SK-N-SH (cell line): ENCODE data around the gene RFX3.

Experiments used
- CHD2 ChIP-seq: fragments of 150-350 bp; IDR thresholded peaks from 2 replicates; pipeline ENCODE4 v1.6.1; 2018; ENCODE audit warnings: low read length; ENCODE audit not compliant: partially characterized antibody
- CTCF ChIP-seq: fragments of 200-600 bp; sonication (generic); IDR thresholded peaks from 2 replicates; pipeline ENCODE4 v1.6.1; 2017; ENCODE audit warnings: antibody characterized with exemption, mild to moderate bottlenecking, moderate library complexity
- EZH2phosphoT487 ChIP-seq: fragments of 200-600 bp; sonication (generic); IDR thresholded peaks from 2 replicates; pipeline ENCODE4 v1.6.1; 2017; ENCODE audit warnings: low read depth, mixed run types, mild to moderate bottlenecking, antibody characterized with exemption, moderate library complexity, borderline replicate concordance
- GABPA ChIP-seq: IDR thresholded peaks from 2 replicates; pipeline ENCODE4 v1.4.0; 2012; ENCODE audit warnings: low read depth, mild to moderate bottlenecking
- JUND ChIP-seq: IDR thresholded peaks from 2 replicates; pipeline ENCODE4 v1.4.0; 2012
- POLR2AphosphoS5 ChIP-seq: IDR thresholded peaks from 2 replicates; pipeline ENCODE4 v1.6.1; 2012; ENCODE audit warnings: low read depth, low read length
- TCF12 ChIP-seq: IDR thresholded peaks from 2 replicates; pipeline ENCODE4 v1.4.0; 2012
- TF ChIP-seq, protein P1 (sequence below): IDR thresholded peaks from 2 replicates; pipeline ENCODE4; 2012

DNA sequence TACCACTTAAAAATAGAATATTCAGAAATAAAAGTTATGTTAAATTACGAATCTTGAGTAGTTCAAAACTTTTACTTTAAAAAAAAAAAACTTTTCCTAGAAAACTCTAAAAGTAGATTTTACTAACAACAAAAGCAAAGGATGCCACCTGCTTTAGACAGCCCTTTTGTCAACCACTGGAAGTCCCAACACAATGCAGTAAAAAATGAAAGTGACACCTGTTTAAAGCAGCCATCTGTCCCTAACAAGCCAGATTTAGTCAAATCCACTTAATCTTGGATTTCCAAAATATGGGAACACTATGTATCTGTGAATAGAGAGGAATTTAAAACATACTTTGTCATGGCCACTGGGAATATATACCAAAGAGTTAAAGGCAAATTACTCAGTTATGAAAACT lies 3.8 kb downstream of the RFX3 start:
- TF ChIP-seq EZH2phosphoT487 (no peak), CHD2 (no peak), POLR2AphosphoS5 (no peak), CTCF (no peak), GABPA (no peak), JUND (no peak), TCF12 (no peak)
- TF ChIP-seq, protein P1, sequence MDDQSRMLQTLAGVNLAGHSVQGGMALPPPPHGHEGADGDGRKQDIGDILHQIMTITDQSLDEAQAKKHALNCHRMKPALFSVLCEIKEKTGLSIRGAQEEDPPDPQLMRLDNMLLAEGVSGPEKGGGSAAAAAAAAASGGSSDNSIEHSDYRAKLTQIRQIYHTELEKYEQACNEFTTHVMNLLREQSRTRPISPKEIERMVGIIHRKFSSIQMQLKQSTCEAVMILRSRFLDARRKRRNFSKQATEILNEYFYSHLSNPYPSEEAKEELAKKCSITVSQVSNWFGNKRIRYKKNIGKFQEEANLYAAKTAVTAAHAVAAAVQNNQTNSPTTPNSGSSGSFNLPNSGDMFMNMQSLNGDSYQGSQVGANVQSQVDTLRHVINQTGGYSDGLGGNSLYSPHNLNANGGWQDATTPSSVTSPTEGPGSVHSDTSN: no peak
